ENCODE measurements around the gene NEUROD6. TPM values are rescaled to one million over a fixed set of nuclear protein-coding genes. Genes with fewer than 3 reads are reported as not detected.

The NEUROD6 gene
- not detected in 2 replicates for total RNA-seq
- long read RNA-seq, result 0 reads

- Mint-ChIP-seq H3K4me3 (ENCODE audit: low read depth) (no peak within 1 kb of the TSS), H3K9me3 (ENCODE audit: low read depth) (no peaks in the 10 kb centered on the region)
- DNase-seq (ENCODE audit: low spot score, unreplicated experiment), result no peak
Measured at GRCh38 chr7:31340603-31341002, at the start of gene NEUROD6. Gene NEUROD6, minus strand, starts transcription at chr7:31340726. Its CDS starts 1,458 bp downstream, at chr7:31339268.

DNA sequence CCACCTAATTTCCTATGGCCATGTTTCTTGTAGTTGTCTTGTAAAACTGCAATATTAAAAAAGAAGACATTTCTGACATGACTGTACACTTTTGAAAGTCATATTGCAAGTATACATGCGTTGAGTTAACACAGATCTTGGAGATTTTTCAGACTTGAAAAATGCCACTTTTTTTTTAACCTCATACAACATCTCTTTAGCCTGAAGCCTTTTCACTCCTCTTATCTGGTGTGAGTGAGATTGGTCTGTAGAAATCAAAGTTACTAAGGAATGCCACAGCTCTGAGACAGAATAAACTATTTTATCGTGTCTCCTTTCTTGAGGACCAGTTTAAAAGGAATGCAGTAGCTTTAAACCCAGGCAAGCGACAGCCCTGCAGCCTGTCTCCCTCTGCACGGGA lies 43.9 kb upstream of the NEUROD6 start:
- no peak for TF ChIP-seq CTCF (IDR thresholded peaks at IDR 0.05; ENCODE audit: unreplicated experiment)
- peaks cover 9% of the 10 kb centered on the region for H3K4me1 Mint-ChIP-seq (ENCODE audit: low read depth)
- DNase-seq (ENCODE audit: low spot score, unreplicated experiment), result no peak
- H3K27ac Mint-ChIP-seq, result no peak overlapping the region
- no peak overlapping the region for H3K4me3 Mint-ChIP-seq (ENCODE audit: low read depth)
- H3K36me3 Mint-ChIP-seq (ENCODE audit: insufficient read depth), result no peaks in the 10 kb centered on the region
- peaks cover 3% of the 10 kb centered on the region for H3K9me3 Mint-ChIP-seq (ENCODE audit: low read depth)
- no peaks in the 10 kb centered on the region for H3K27me3 Mint-ChIP-seq

More at GRCh38 chr7:31340603-31341002, at the start of gene NEUROD6:
- Mint-ChIP-seq H3K27me3 (peaks cover 55% of the 10 kb centered on the region), H3K36me3 (ENCODE audit: insufficient read depth) (no peaks in the 10 kb centered on the region), H3K4me1 (ENCODE audit: low read depth) (peaks cover 7% of the 10 kb centered on the region), H3K27ac (no peak within 1 kb of the TSS)
- no peak for TF ChIP-seq CTCF (IDR thresholded peaks at IDR 0.05; ENCODE audit: unreplicated experiment)

GRCh38 chr7:31382722-31383121 lies 42.2 kb upstream of the NEUROD6 start:
- no peak for TF ChIP-seq CTCF (IDR thresholded peaks at IDR 0.05; ENCODE audit: unreplicated experiment)
- Mint-ChIP-seq H3K27ac (no peak overlapping the region), H3K36me3 (ENCODE audit: insufficient read depth) (no peaks in the 10 kb centered on the region), H3K4me1 (ENCODE audit: low read depth) (peaks cover 9% of the 10 kb centered on the region), H3K27me3 (no peaks in the 10 kb centered on the region), H3K4me3 (ENCODE audit: low read depth) (no peak overlapping the region), H3K9me3 (ENCODE audit: low read depth) (peaks cover 3% of the 10 kb centered on the region)
- DNase-seq (ENCODE audit: low spot score, unreplicated experiment), result no peak

DNA sequence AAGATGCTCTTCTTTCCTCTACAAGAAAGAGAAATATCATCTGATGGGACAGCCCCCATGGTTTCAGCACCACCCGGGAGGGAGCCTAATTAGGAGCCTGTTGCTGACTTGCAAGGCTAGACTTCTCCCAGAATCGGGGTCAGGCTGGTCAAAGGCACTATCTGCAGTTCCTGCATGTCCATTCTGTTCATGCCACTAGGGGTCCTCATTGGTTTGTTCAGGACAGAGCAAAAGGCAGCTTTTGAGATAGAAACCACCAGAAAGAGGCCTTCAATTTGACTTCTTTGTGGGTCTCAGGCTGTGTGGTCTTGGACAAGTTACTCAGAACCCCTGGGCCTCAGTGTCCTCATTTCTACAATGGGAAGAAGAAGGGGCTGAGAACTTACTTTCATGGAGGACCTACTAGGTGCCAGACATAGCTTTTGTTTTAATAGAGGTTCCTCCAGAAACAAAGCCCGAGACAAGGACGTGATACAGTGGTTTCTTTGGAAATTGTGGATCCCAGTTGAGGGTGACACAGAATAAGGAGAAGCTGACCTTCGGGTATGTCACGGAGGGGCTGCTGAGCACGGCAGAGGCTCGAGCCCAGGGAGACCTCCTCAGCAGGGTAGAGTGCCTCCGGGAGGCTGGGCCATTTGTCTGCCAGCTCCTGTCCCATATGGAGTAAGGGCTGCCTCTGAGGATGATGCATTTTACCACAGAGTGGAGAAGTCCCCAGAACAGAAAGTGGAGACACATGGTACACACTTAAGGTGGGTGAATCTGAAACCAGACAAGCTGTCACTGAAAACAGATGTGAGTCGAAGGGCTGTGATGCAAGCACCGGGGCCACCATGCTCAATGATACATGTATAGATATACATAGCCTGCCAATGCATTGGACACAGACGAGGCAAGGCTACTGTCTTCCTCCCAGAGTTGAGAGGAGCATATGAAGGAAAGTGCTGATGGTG lies 33.1 kb upstream of the NEUROD6 start:
- peaks cover 22% of the 10 kb centered on the region for H3K4me1 Mint-ChIP-seq (ENCODE audit: low read depth)
- DNase-seq (ENCODE audit: low spot score, unreplicated experiment), result peak; percentile 44
- H3K36me3 Mint-ChIP-seq (ENCODE audit: insufficient read depth), result no peaks in the 10 kb centered on the region
- no peak overlapping the region for H3K27ac Mint-ChIP-seq
- H3K9me3 Mint-ChIP-seq (ENCODE audit: low read depth), result no peaks in the 10 kb centered on the region
- no peak overlapping the region for H3K4me3 Mint-ChIP-seq (ENCODE audit: low read depth)
- peak; percentile 73 for TF ChIP-seq CTCF (IDR thresholded peaks at IDR 0.05; ENCODE audit: unreplicated experiment)
- H3K27me3 Mint-ChIP-seq, result peaks cover 12% of the 10 kb centered on the region

- no peak overlapping the region for H3K4me3 Mint-ChIP-seq (ENCODE audit: low read depth)
- DNase-seq (ENCODE audit: low spot score, unreplicated experiment), result no peak
- no peak for TF ChIP-seq CTCF (IDR thresholded peaks at IDR 0.05; ENCODE audit: unreplicated experiment)
- no peaks in the 10 kb centered on the region for H3K36me3 Mint-ChIP-seq (ENCODE audit: insufficient read depth)
- peaks cover 12% of the 10 kb centered on the region for H3K27me3 Mint-ChIP-seq
- H3K4me1 Mint-ChIP-seq (ENCODE audit: low read depth), result peaks cover 22% of the 10 kb centered on the region
- no peaks in the 10 kb centered on the region for H3K9me3 Mint-ChIP-seq (ENCODE audit: low read depth)
- peak overlapping the region; percentile 2 for H3K27ac Mint-ChIP-seq
Measured at GRCh38 chr7:31372231-31372959, 31.9 kb upstream of the NEUROD6 start.

Data from progenitor cell of endocrine pancreas (in vitro differentiated cells).